GM12878 (cell line): ENCODE results near the gene C3AR1. TPM values are rescaled to one million over a fixed set of nuclear protein-coding genes. Genes with fewer than 3 reads are reported as not detected.
A peak's percentile ranks its signal among the peaks of the same experiment; 100 is the strongest.

ENCODE experiments used
- BHLHE40 ChIP-seq, 2 experiments: fragments of 450-650 bp in 1 of 2; IDR thresholded peaks; 2 replicates each; pipeline ENCODE4 v1.6.1; 2011 to 2017; ENCODE audit warnings: low read depth in 2 of 2, borderline replicate concordance in 1 of 2, improper control_type of control experiment in 1 of 2, low read length in 1 of 2, mild to moderate bottlenecking in 1 of 2
- BRCA1 ChIP-seq: IDR thresholded peaks from 2 replicates; pipeline ENCODE4 v1.6.1; 2011; ENCODE audit warnings: low read depth, low read length, improper control_type of control experiment
- CHD1 ChIP-seq: IDR thresholded peaks from 2 replicates; pipeline ENCODE4 v1.6.1; 2012; ENCODE audit warnings: low read depth, low read length, improper control_type of control experiment
- E2F8 ChIP-seq: fragments of 450-650 bp; IDR thresholded peaks from 2 replicates; pipeline ENCODE4 v1.6.1; 2018; ENCODE audit warnings: mild to moderate bottlenecking, low read depth, moderate library complexity; ENCODE audit not compliant: partially characterized antibody
- JUNB ChIP-seq: IDR thresholded peaks from 2 replicates; pipeline ENCODE4 v1.6.1; 2016; ENCODE audit warnings: antibody characterized with exemption, mild to moderate bottlenecking
- KLF5 ChIP-seq: fragments of 450-650 bp; IDR thresholded peaks from 2 replicates; pipeline ENCODE4 v1.6.1; 2014; ENCODE audit warnings: mild to moderate bottlenecking; ENCODE audit not compliant: partially characterized antibody
- MTA3 ChIP-seq: IDR thresholded peaks from 2 replicates; pipeline ENCODE4 v1.6.1; 2012; ENCODE audit warnings: low read length, inconsistent platforms, borderline replicate concordance
- MYC ChIP-seq: IDR thresholded peaks from 2 replicates; pipeline ENCODE4 v1.6.1; 2011; ENCODE audit warnings: mild to moderate bottlenecking, low read length, moderate library complexity, inconsistent platforms; ENCODE audit not compliant: insufficient read depth, insufficient replicate concordance, insufficient read length, severe bottlenecking
- NFYA ChIP-seq: IDR thresholded peaks from 2 replicates; pipeline ENCODE4 v1.6.1; 2011; ENCODE audit warnings: low read depth, mild to moderate bottlenecking, low read length, improper control_type of control experiment, borderline replicate concordance
- NKRF ChIP-seq: fragments of 450-650 bp; conservative IDR thresholded peaks from 2 replicates; pipeline ENCODE4 v1.6.1; 2017; ENCODE audit warnings: mild to moderate bottlenecking, moderate library complexity
- NRF1 ChIP-seq: conservative IDR thresholded peaks from 2 replicates; pipeline ENCODE4 v1.6.1; 2011; ENCODE audit warnings: mild to moderate bottlenecking, low read depth, low read length, improper control_type of control experiment
- PML ChIP-seq: IDR thresholded peaks from 2 replicates; pipeline ENCODE4 v1.6.1; 2012; ENCODE audit warnings: low read length, inconsistent platforms
- POU2F2 ChIP-seq: IDR thresholded peaks from 3 replicates; pipeline ENCODE4 v1.6.1; 2011; ENCODE audit warnings: low read depth, mild to moderate bottlenecking, low read length, borderline replicate concordance
- RCOR1 ChIP-seq: conservative IDR thresholded peaks from 2 replicates; pipeline ENCODE4 v1.6.1; 2012; ENCODE audit warnings: low read depth, low read length, improper control_type of control experiment
- RELA ChIP-seq: fragments of 450-650 bp; IDR thresholded peaks from 2 replicates; pipeline ENCODE4 v1.8.0; 2014; ENCODE audit warnings: borderline replicate concordance; ENCODE audit not compliant: partially characterized antibody
- SMAD1 ChIP-seq: fragments of 450-650 bp; IDR thresholded peaks from 2 replicates; pipeline ENCODE4 v1.6.1; 2018; ENCODE audit warnings: mild to moderate bottlenecking, low read depth; ENCODE audit not compliant: partially characterized antibody
- SP1 ChIP-seq: IDR thresholded peaks from one replicate; pipeline ENCODE4 v1.6.1; 2011; ENCODE audit warnings: low read depth, low read length
- SREBF2 ChIP-seq: IDR thresholded peaks from 2 replicates; pipeline ENCODE4 v1.6.1; 2012; ENCODE audit warnings: mild to moderate bottlenecking, low read length
- SRF ChIP-seq, 2 experiments: IDR thresholded peaks; 2 replicates each; pipeline ENCODE4 v1.6.1; 2011; ENCODE audit warnings: low read depth in 2 of 2, low read length in 2 of 2, mild to moderate bottlenecking in 1 of 2, moderate library complexity in 1 of 2
- YBX1 ChIP-seq: fragments of 450-650 bp; IDR thresholded peaks from 2 replicates; pipeline ENCODE4 v1.6.1; 2016; ENCODE audit warnings: antibody characterized with exemption
- ZSCAN29 ChIP-seq: fragments of 450-650 bp; IDR thresholded peaks from 2 replicates; pipeline ENCODE4 v1.6.1; 2017; ENCODE audit warnings: mild to moderate bottlenecking, moderate library complexity
- polyA plus RNA-seq, 11 experiments: library from polyadenylated mRNA; depleted of rRNA in 4 of 11; unstranded in 6 of 11; stranded (reverse) in 5 of 11; fragments of >200 nt; fragmentation: Nextera tagmentation in 4 of 11; fragmentation: Illumina TruSeq in 1 of 11; extraction: Ambion mirVana in 4 of 11; extraction: Trizol in 1 of 11; gene quantifications; 1 replicate in 1 of 11; 2 replicates in 10 of 11; pipeline versions ENCODE4 v1.2.1 to v1.2.3, GENCODE V29; 2011 to 2016; ENCODE audit warnings: inconsistent platforms in 2 of 11, missing spikeins in 2 of 11, low read depth in 1 of 11
- total RNA-seq, 4 experiments: library from RNA; depleted of rRNA in 3 of 4; stranded (reverse); fragments of >200 nt in 3 of 4; fragmentation: Illumina TruSeq in 1 of 4; extraction: Trizol in 1 of 4; gene quantifications; 2 replicates each; pipeline versions ENCODE4 v1.2.1 to v1.2.3, GENCODE V29; 2013 to 2021
- TF ChIP-seq, protein P1 (sequence below): fragments of 450-650 bp; IDR thresholded peaks from 2 replicates; pipeline ENCODE4 v1.6.1; 2018; ENCODE audit warnings: borderline replicate concordance, mild to moderate bottlenecking; ENCODE audit not compliant: partially characterized antibody
- TF ChIP-seq, protein P2 (sequence below): fragments of 450-650 bp; IDR thresholded peaks from 2 replicates; pipeline ENCODE4 v1.6.1; 2014; ENCODE audit warnings: mild to moderate bottlenecking

The C3AR1 gene
- total and polyA plus RNA-seq, 10 of the 15 experiments (the other 5 are each of a cell fraction or from before 2014, with no cell fraction given), result 0.08 to 0.42 (median 0.10) TPM; not detected in 5

- no peak for TF ChIP-seq NKRF
- no peak for TF ChIP-seq BRCA1
- peak; percentile 74 for TF ChIP-seq KLF5
- TF ChIP-seq SMAD1, result peak; percentile 68
- TF ChIP-seq NRF1, result no peak
- no peak for TF ChIP-seq E2F8
- TF ChIP-seq, protein P1, sequence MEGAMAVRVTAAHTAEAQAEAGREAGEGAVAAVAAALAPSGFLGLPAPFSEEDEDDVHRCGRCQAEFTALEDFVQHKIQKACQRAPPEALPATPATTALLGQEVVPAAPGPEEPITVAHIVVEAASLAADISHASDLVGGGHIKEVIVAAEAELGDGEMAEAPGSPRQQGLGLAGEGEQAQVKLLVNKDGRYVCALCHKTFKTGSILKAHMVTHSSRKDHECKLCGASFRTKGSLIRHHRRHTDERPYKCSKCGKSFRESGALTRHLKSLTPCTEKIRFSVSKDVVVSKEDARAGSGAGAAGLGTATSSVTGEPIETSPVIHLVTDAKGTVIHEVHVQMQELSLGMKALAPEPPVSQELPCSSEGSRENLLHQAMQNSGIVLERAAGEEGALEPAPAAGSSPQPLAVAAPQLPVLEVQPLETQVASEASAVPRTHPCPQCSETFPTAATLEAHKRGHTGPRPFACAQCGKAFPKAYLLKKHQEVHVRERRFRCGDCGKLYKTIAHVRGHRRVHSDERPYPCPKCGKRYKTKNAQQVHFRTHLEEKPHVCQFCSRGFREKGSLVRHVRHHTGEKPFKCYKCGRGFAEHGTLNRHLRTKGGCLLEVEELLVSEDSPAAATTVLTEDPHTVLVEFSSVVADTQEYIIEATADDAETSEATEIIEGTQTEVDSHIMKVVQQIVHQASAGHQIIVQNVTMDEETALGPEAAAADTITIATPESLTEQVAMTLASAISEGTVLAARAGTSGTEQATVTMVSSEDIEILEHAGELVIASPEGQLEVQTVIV, result no peak
- peak; percentile 81 to 85 for TF ChIP-seq BHLHE40 (IDR thresholded peaks at IDR 0.05; ENCODE audit: borderline replicate concordance in 1 of 2, low read depth in 2 of 2, low read length in 1 of 2)
- no peak for TF ChIP-seq JUNB
- no peak for TF ChIP-seq MYC
- TF ChIP-seq RCOR1, result 0 out of 2 replicates have a peak, but pooled peaks have one; percentile 22
- TF ChIP-seq YBX1, result no peak
- no peak for TF ChIP-seq SREBF2
- TF ChIP-seq RELA, result no peak
- peak; percentile 62; the same call in 1 of the 2 replicates for TF ChIP-seq PML
- TF ChIP-seq NFYA, result peak; percentile 68
- TF ChIP-seq MTA3, result peak; percentile 60; the same call in 1 of the 2 replicates
- TF ChIP-seq, protein P2, sequence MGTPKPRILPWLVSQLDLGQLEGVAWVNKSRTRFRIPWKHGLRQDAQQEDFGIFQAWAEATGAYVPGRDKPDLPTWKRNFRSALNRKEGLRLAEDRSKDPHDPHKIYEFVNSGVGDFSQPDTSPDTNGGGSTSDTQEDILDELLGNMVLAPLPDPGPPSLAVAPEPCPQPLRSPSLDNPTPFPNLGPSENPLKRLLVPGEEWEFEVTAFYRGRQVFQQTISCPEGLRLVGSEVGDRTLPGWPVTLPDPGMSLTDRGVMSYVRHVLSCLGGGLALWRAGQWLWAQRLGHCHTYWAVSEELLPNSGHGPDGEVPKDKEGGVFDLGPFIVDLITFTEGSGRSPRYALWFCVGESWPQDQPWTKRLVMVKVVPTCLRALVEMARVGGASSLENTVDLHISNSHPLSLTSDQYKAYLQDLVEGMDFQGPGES, result peak; percentile 81
- TF ChIP-seq SRF (IDR thresholded peaks at IDR 0.05; ENCODE audit: low read depth in 2 of 2, low read length in 2 of 2), result peak; percentile 49 to 57; a peak in 2 of 4 replicates
- no peak for TF ChIP-seq CHD1
- TF ChIP-seq POU2F2, result peak; percentile 47; the same call in 1 of the 3 replicates
- TF ChIP-seq SP1, result peak; percentile 95
- TF ChIP-seq ZSCAN29, result no peak
Observed at GRCh38 chr12:8026291-8026900, 39.8 kb downstream of the C3AR1 start (continued).
